Measurements from ENCODE around the gene GBF1.
A peak's percentile ranks its signal among the peaks of the same experiment; 100 is the strongest.
"Not testable (repeated sequence)": the region's sequence is repeated elsewhere in the genome, so short reads cannot be mapped to it uniquely, and the experiment has no call there.

The GBF1 gene

DNA sequence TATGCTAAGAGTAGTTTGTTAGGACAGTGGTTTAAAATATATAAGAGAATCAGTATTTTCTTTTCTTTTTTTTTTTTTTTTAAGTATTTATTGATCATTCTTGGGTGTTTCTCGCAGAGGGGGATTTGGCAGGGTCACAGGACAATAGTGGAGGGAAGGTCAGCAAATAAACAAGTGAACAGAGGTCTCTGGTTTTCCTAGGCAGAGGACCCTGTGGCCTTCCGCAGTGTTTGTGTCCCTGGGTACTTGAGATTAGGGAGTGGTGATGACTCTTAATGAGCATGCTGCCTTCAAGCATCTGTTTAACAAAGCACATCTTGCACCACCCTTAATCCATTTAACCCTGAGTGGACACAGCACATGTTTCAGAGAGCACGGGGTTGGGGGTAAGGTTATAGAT is 55.6 kb downstream of the GBF1 start:
- H3K27me3 Mint-ChIP-seq, H3K4me3 Mint-ChIP-seq, H3K36me3 Mint-ChIP-seq, H3K27ac Mint-ChIP-seq, H3K9me3 Mint-ChIP-seq: not testable (repeated sequence)
- peaks cover 27% of the 10 kb centered on the region for H3K4me1 Mint-ChIP-seq

DNA sequence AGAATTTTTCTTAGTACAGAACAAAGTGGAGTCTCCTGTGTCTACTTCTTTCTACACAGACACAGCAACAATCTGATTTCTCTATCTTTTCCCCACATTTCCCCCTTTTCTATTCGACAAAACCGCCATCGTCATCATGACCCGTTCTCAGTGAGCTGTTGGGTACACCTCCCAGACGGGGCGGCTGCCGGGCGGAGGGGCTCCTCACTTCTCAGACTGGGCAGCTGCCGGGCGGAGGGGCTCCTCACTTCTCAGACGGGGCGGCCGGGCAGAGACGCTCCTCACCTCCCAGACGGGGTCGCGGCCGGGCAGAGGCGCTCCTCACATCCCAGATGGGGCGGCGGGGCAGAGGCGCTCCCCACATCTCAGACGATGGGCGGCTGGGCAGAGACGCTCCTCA is 56.0 kb downstream of the GBF1 start:
- H3K4me3 Mint-ChIP-seq, H3K36me3 Mint-ChIP-seq, H3K27me3 Mint-ChIP-seq, H3K9me3 Mint-ChIP-seq, H3K27ac Mint-ChIP-seq: not testable (repeated sequence)
- H3K4me1 Mint-ChIP-seq: peaks cover 27% of the 10 kb centered on the region

- Mint-ChIP-seq H3K9me3 (no peaks in the 10 kb centered on the region), H3K4me3 (no peak overlapping the region)
Measured at GRCh38 chr10:102302611-102303010, 57.3 kb downstream of the GBF1 start.

GRCh38 chr10:102306006-102306405 is 60.7 kb downstream of the GBF1 start:
- H3K27ac Mint-ChIP-seq: no peak overlapping the region

More at GRCh38 chr10:102302611-102303010, 57.3 kb downstream of the GBF1 start:
- Mint-ChIP-seq H3K27ac (no peak overlapping the region), H3K27me3 (no peaks in the 10 kb centered on the region), H3K36me3 (peaks cover 4% of the 10 kb centered on the region), H3K4me1 (peaks cover 23% of the 10 kb centered on the region)

DNA sequence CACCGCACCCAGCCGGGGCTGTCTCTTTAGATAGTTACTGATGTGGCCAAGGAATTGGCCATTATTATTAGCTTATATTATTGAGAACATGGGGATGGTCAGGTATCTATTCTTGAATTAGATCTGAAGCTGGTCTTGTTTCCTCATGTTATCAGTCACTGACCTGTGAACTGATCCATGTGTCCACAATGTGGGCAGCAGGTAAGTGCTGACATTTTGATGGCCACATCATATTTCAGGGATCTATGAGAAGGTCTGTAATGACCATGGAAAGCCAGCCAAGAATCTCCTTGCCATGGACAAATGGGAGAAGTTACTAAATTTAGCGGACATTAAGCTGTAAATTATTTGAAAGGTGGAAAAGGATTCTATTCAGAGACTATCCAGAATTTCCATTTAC is 61.4 kb downstream of the GBF1 start:
- H3K27me3 Mint-ChIP-seq: no peaks in the 10 kb centered on the region
- H3K4me3 Mint-ChIP-seq: no peak overlapping the region
- H3K36me3 Mint-ChIP-seq: peaks cover 3% of the 10 kb centered on the region
- no peaks in the 10 kb centered on the region for H3K9me3 Mint-ChIP-seq
- H3K4me1 Mint-ChIP-seq: peaks cover 34% of the 10 kb centered on the region
- no peak overlapping the region for H3K27ac Mint-ChIP-seq

More at GRCh38 chr10:102306006-102306405, 60.7 kb downstream of the GBF1 start:
- Mint-ChIP-seq H3K27me3 (no peaks in the 10 kb centered on the region), H3K36me3 (peaks cover 3% of the 10 kb centered on the region), H3K4me1 (peaks cover 27% of the 10 kb centered on the region), H3K4me3 (no peak overlapping the region), H3K9me3 (no peaks in the 10 kb centered on the region)

DNA sequence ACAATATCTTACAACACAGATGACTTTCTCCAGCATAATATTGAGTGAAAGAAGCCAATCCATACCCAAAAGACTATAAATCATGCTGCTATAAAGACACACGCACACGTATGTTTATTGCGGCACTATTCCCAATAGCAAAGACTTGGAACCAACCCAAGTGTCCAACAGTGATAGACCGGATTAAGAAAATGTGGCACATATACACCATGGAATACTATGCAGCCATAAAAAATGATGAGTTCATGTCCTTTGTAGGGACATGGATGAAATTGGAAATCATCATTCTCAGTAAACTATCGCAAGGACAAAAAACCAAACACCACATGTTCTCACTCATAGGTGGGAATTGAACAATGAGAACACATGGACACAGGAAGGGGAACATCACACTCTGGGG is 63.0 kb downstream of the GBF1 start:
- H3K9me3 Mint-ChIP-seq, H3K27me3 Mint-ChIP-seq, H3K27ac Mint-ChIP-seq, H3K4me3 Mint-ChIP-seq, H3K36me3 Mint-ChIP-seq: not testable (repeated sequence)
- H3K4me1 Mint-ChIP-seq: peaks cover 44% of the 10 kb centered on the region

GRCh38 chr10:102309236-102309635 is 63.9 kb downstream of the GBF1 start:
- Mint-ChIP-seq H3K27ac (no peak overlapping the region), H3K4me1 (peaks cover 50% of the 10 kb centered on the region), H3K4me3 (no peak overlapping the region), H3K9me3 (no peaks in the 10 kb centered on the region), H3K27me3 (no peaks in the 10 kb centered on the region), H3K36me3 (peaks cover 8% of the 10 kb centered on the region)

DNA sequence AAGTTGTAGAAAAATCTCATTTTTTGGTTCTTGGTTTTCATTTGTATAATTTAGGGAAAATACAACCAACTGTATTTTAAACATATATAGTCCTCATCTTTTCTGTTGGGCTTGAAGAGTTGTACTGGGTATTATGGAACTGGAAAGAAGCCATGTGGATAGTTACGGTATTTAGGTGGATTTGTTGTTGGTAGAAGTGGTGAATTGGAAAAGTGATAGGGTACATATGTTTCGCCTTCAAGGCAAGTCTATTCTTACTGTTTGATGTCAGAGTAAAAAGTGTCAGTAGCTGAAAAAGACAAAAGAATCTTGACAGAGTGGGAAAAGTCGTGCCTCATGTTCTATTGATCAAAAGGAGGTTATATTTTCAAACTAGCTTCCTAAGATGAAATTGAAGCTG is 64.6 kb downstream of the GBF1 start:
- H3K4me3 Mint-ChIP-seq: no peak overlapping the region
- peaks cover 11% of the 10 kb centered on the region for H3K36me3 Mint-ChIP-seq
- H3K9me3 Mint-ChIP-seq: no peaks in the 10 kb centered on the region
- H3K27ac Mint-ChIP-seq: peak overlapping the region; percentile 36
- H3K4me1 Mint-ChIP-seq: peaks cover 47% of the 10 kb centered on the region
- H3K27me3 Mint-ChIP-seq: no peaks in the 10 kb centered on the region

GRCh38 chr10:102310361-102311024 is 65.2 kb downstream of the GBF1 start:
- peak overlapping the region; percentile 25 for H3K27ac Mint-ChIP-seq
- H3K4me1 Mint-ChIP-seq: peaks cover 47% of the 10 kb centered on the region
- peaks cover 11% of the 10 kb centered on the region for H3K36me3 Mint-ChIP-seq
- no peak overlapping the region for H3K4me3 Mint-ChIP-seq
- H3K9me3 Mint-ChIP-seq: no peaks in the 10 kb centered on the region
- no peaks in the 10 kb centered on the region for H3K27me3 Mint-ChIP-seq

GRCh38 chr10:102311025-102311420 is 65.7 kb downstream of the GBF1 start:
- Mint-ChIP-seq H3K27me3 (no peaks in the 10 kb centered on the region), H3K9me3 (no peaks in the 10 kb centered on the region), H3K27ac (no peak overlapping the region), H3K4me1 (peaks cover 47% of the 10 kb centered on the region), H3K36me3 (peaks cover 9% of the 10 kb centered on the region), H3K4me3 (no peak overlapping the region)

- H3K9me3 Mint-ChIP-seq: no peaks in the 10 kb centered on the region
- H3K4me1 Mint-ChIP-seq: peaks cover 47% of the 10 kb centered on the region
- peaks cover 8% of the 10 kb centered on the region for H3K36me3 Mint-ChIP-seq
- no peak overlapping the region for H3K4me3 Mint-ChIP-seq
- no peaks in the 10 kb centered on the region for H3K27me3 Mint-ChIP-seq
- peak overlapping the region; percentile 51 for H3K27ac Mint-ChIP-seq
Measured at GRCh38 chr10:102312683-102313082, 67.4 kb downstream of the GBF1 start.

GRCh38 chr10:102313221-102313896 is 68.0 kb downstream of the GBF1 start:
- Mint-ChIP-seq H3K9me3 (no peaks in the 10 kb centered on the region), H3K4me1 (peaks cover 47% of the 10 kb centered on the region), H3K36me3 (peaks cover 8% of the 10 kb centered on the region), H3K4me3 (no peak overlapping the region), H3K27ac (no peak overlapping the region), H3K27me3 (no peaks in the 10 kb centered on the region)

GRCh38 chr10:102314801-102315200 is 69.5 kb downstream of the GBF1 start:
- no peak overlapping the region for H3K27ac Mint-ChIP-seq
- no peak overlapping the region for H3K4me3 Mint-ChIP-seq
- H3K27me3 Mint-ChIP-seq: no peaks in the 10 kb centered on the region
- no peaks in the 10 kb centered on the region for H3K9me3 Mint-ChIP-seq
- H3K4me1 Mint-ChIP-seq: peaks cover 42% of the 10 kb centered on the region
- H3K36me3 Mint-ChIP-seq: peaks cover 8% of the 10 kb centered on the region

DNA sequence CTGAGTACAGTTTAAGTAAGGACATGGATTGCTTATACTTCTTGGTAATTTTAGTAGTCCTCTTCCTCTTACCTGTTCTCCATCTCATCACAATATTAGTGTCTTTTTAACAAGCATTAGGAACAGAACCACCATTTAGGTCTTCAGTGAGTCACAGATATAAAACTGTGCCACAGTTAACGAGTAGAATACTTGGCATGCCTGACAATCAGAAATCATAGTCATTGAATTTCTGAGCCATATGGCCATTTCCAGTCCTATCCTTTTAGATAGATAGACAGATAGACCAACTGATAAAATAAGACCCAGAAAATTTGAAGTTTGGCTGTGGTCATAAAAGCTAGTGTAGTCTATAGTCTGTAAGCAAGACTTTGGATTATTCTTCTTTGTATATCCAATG is 71.1 kb downstream of the GBF1 start:
- Mint-ChIP-seq H3K4me3 (no peak overlapping the region), H3K9me3 (no peaks in the 10 kb centered on the region), H3K27ac (no peak overlapping the region), H3K36me3 (peaks cover 10% of the 10 kb centered on the region), H3K27me3 (no peaks in the 10 kb centered on the region), H3K4me1 (peaks cover 35% of the 10 kb centered on the region)

GRCh38 chr10:102322914-102323313 is 77.6 kb downstream of the GBF1 start:
- Mint-ChIP-seq H3K27me3 (no peaks in the 10 kb centered on the region), H3K36me3 (peaks cover 2% of the 10 kb centered on the region), H3K27ac (no peak overlapping the region), H3K9me3 (no peaks in the 10 kb centered on the region), H3K4me1 (peaks cover 41% of the 10 kb centered on the region), H3K4me3 (no peak overlapping the region)

DNA sequence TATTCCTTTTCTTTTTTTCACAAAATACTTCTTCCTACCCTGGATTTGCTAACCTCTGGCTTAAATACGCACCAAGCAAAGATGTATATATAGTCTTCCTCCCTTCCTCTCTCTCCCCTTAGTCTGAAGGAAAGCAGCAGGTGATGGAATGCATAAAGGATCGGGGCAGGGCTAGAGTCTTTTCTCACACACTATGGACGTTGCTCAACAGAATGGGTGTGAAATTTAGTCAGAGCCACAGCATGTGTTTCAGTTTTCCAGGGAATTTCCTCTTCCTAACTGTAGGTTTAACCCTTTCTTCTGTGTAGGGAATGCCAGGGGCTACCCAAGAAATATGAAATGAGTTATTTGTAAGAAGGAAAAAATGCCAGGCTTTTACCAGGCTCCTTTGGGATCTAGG is 78.7 kb downstream of the GBF1 start:
- Mint-ChIP-seq H3K4me1 (peaks cover 41% of the 10 kb centered on the region), H3K27me3 (no peaks in the 10 kb centered on the region), H3K27ac (no peak overlapping the region), H3K36me3 (peaks cover 2% of the 10 kb centered on the region), H3K9me3 (no peaks in the 10 kb centered on the region), H3K4me3 (no peak overlapping the region)

- Mint-ChIP-seq H3K27me3 (no peaks in the 10 kb centered on the region), H3K9me3 (no peaks in the 10 kb centered on the region), H3K4me1 (peaks cover 27% of the 10 kb centered on the region), H3K36me3 (no peaks in the 10 kb centered on the region), H3K27ac (no peak overlapping the region), H3K4me3 (no peak overlapping the region)
Measured at GRCh38 chr10:102326031-102326430, 80.7 kb downstream of the GBF1 start.

Measured in activated naive CD4-positive, alpha-beta T cell treated with anti-CD3 and anti-CD28 coated beads, Interleukin-2, amount 50 U/mL, for 24 hours (primary cell).